IPS-15b (cell line): ENCODE measurements around the gene SNAP47.

Source experiments
- H3K27me3 ChIP-seq: one replicate; pipeline ENCODE4 v1.6.1; 2013; ENCODE audit warnings: low read length; ENCODE audit not compliant: control insufficient read depth, insufficient read depth
- H3K36me3 ChIP-seq: one replicate; pipeline ENCODE4 v1.6.1; 2013; ENCODE audit warnings: low read length; ENCODE audit not compliant: control insufficient read depth, insufficient read depth
- H3K4me1 ChIP-seq: one replicate; pipeline ENCODE4 v1.6.1; 2013; ENCODE audit warnings: mild to moderate bottlenecking, low read length; ENCODE audit not compliant: control insufficient read depth, insufficient read depth
- H3K4me3 ChIP-seq: one replicate; pipeline ENCODE4 v1.5.1; 2013; ENCODE audit warnings: low read depth, low read length
- H3K9ac ChIP-seq: one replicate; pipeline ENCODE4 v1.6.1; 2013; ENCODE audit warnings: low read depth, mild to moderate bottlenecking, low read length
- H3K9me3 ChIP-seq: one replicate; pipeline ENCODE4 v1.6.1; 2013; ENCODE audit warnings: mild to moderate bottlenecking, low read length; ENCODE audit not compliant: control insufficient read depth, insufficient read depth

The SNAP47 gene

GRCh38 chr1:227758366-227758765, 23.1 kb downstream of the SNAP47 start:
- Histone ChIP-seq H3K9me3 (no peaks in the 10 kb centered on the region), H3K36me3 (peaks cover 19% of the 10 kb centered on the region), H3K9ac (no peak overlapping the region), H3K4me1 (no peaks in the 10 kb centered on the region), H3K27me3 (no peaks in the 10 kb centered on the region), H3K4me3 (no peak overlapping the region)

GRCh38 chr1:227759341-227760300, 24.4 kb downstream of the SNAP47 start:
- no peaks in the 10 kb centered on the region for H3K27me3 ChIP-seq
- peaks cover 19% of the 10 kb centered on the region for H3K36me3 ChIP-seq
- H3K4me1 ChIP-seq: no peaks in the 10 kb centered on the region
- no peak overlapping the region for H3K4me3 ChIP-seq
- no peak overlapping the region for H3K9ac ChIP-seq
- no peaks in the 10 kb centered on the region for H3K9me3 ChIP-seq

GRCh38 chr1:227760377-227760776, 25.1 kb downstream of the SNAP47 start:
- H3K4me1 ChIP-seq: no peaks in the 10 kb centered on the region
- H3K36me3 ChIP-seq: peaks cover 19% of the 10 kb centered on the region
- no peaks in the 10 kb centered on the region for H3K27me3 ChIP-seq
- H3K4me3 ChIP-seq: no peak overlapping the region
- no peak overlapping the region for H3K9ac ChIP-seq
- no peaks in the 10 kb centered on the region for H3K9me3 ChIP-seq

- Histone ChIP-seq H3K27me3 (no peaks in the 10 kb centered on the region), H3K9ac (no peak overlapping the region), H3K4me3 (no peak overlapping the region), H3K36me3 (peaks cover 21% of the 10 kb centered on the region), H3K4me1 (no peaks in the 10 kb centered on the region), H3K9me3 (no peaks in the 10 kb centered on the region)
Measured at GRCh38 chr1:227761621-227762230, 26.5 kb downstream of the SNAP47 start.

- Histone ChIP-seq H3K4me1 (no peaks in the 10 kb centered on the region), H3K27me3 (no peaks in the 10 kb centered on the region), H3K36me3 (peaks cover 27% of the 10 kb centered on the region), H3K9ac (no peak overlapping the region), H3K4me3 (no peak overlapping the region), H3K9me3 (no peaks in the 10 kb centered on the region)
Measured at GRCh38 chr1:227762231-227762911, 27.1 kb downstream of the SNAP47 start.

- Histone ChIP-seq H3K4me1 (no peaks in the 10 kb centered on the region), H3K9me3 (no peaks in the 10 kb centered on the region), H3K36me3 (peaks cover 29% of the 10 kb centered on the region), H3K4me3 (no peak overlapping the region), H3K27me3 (no peaks in the 10 kb centered on the region), H3K9ac (no peak overlapping the region)
Measured at GRCh38 chr1:227763246-227764018, 28.2 kb downstream of the SNAP47 start.

- H3K9me3 ChIP-seq: no peaks in the 10 kb centered on the region
- no peaks in the 10 kb centered on the region for H3K4me1 ChIP-seq
- no peaks in the 10 kb centered on the region for H3K27me3 ChIP-seq
- no peak overlapping the region for H3K9ac ChIP-seq
- H3K36me3 ChIP-seq: peaks cover 29% of the 10 kb centered on the region
- H3K4me3 ChIP-seq: no peak overlapping the region
Measured at GRCh38 chr1:227764019-227764391, 28.8 kb downstream of the SNAP47 start.

GRCh38 chr1:227765261-227766014, 30.2 kb downstream of the SNAP47 start:
- Histone ChIP-seq H3K9me3 (no peaks in the 10 kb centered on the region), H3K27me3 (no peaks in the 10 kb centered on the region), H3K9ac (no peak overlapping the region), H3K4me1 (no peaks in the 10 kb centered on the region), H3K4me3 (no peak overlapping the region), H3K36me3 (peaks cover 18% of the 10 kb centered on the region)

GRCh38 chr1:227766015-227766634, 30.9 kb downstream of the SNAP47 start:
- no peaks in the 10 kb centered on the region for H3K4me1 ChIP-seq
- H3K9me3 ChIP-seq: no peaks in the 10 kb centered on the region
- H3K36me3 ChIP-seq: peaks cover 18% of the 10 kb centered on the region
- no peak overlapping the region for H3K4me3 ChIP-seq
- H3K9ac ChIP-seq: no peak overlapping the region
- no peaks in the 10 kb centered on the region for H3K27me3 ChIP-seq

GRCh38 chr1:227766653-227767277, 31.5 kb downstream of the SNAP47 start:
- H3K4me3 ChIP-seq: no peak overlapping the region
- H3K9ac ChIP-seq: no peak overlapping the region
- H3K4me1 ChIP-seq: no peaks in the 10 kb centered on the region
- H3K36me3 ChIP-seq: peaks cover 15% of the 10 kb centered on the region
- H3K9me3 ChIP-seq: no peaks in the 10 kb centered on the region
- H3K27me3 ChIP-seq: no peaks in the 10 kb centered on the region
